COR-L47 (cell line): ENCODE data around the gene STBD1.
"Not testable (repeated sequence)": the region's sequence is repeated elsewhere in the genome, so short reads cannot be mapped to it uniquely, and the experiment has no call there.

Experiments used
- DNase-seq: peaks from one replicate; lab custom pipeline; 2025; lab: John Stamatoyannopoulos, UW

The STBD1 gene

DNA sequence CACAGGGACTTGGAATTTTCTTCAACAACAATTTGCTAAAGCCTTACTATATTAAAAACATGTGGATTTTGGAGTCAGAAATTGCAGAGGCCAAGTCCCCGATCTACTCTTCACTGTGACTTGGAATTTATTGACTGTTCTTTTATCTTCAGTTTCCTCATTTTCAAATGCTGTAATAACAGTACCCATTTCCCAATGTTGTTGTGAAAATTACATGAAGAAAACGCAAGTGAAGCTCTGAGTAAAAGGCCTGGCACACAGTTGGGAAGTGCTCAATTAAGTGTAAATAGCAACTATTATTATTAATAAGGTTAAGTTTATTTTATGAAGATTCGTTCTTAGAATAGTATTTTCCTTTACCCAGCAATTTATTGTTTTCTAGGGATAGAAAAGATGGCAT, 15.7 kb downstream of the STBD1 start:
- DNase-seq = no peak

DNA sequence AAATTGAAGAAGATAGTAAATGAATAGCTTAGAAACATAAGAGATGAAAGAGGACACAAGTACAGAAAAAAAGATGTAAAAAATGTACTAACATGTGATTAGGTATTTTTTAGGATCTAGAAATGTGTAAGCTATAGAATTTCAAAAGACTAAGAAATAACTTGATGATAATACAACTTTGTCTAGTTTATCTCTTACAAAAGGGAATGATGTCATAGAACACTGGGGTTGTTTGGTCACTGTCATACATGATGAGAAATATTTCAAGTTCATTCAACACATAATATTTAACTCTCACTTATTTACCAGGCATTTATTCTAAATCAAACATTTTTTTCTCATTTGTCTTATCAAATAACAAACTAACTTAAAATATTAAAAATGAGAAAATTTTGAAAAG, 18.5 kb downstream of the STBD1 start:
- DNase-seq = no peak

DNA sequence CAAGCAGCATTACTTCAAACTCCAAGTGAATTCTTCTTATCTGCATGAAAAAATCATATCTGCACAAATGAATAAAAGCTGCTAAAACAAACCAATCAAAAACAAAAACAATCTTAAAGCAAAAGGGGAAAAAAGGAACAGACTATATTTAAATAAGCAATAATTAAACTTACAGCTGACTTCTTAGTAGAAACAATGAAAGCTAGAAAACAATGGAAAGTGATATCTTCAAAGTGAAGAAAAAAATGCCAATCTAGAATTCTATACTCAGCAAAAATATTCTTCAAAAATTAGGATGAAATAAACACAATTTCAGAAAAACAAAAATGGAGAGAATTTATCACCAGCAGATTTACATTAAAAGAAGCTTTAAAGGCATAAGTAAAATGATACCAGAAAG, 20.0 kb downstream of the STBD1 start:
- no peak for DNase-seq

DNA sequence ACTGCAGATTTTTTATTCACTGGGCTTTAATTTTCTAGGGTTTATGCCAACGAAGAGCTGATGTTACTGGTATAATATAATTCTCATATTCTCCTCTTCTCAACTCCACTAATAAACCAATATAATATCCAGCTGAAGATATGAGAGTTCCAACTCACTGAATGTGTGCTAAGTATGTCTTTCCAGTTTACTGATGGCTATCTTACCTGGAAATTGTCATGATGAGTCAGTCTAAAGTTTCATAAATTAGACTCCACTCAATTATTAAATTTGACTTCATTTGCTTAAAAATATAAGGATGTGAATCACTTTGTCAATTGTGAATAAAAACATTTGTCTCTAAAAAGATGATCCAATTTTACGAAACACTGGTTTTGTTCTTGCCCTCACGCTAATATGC, 28.4 kb downstream of the STBD1 start:
- no peak for DNase-seq

DNA sequence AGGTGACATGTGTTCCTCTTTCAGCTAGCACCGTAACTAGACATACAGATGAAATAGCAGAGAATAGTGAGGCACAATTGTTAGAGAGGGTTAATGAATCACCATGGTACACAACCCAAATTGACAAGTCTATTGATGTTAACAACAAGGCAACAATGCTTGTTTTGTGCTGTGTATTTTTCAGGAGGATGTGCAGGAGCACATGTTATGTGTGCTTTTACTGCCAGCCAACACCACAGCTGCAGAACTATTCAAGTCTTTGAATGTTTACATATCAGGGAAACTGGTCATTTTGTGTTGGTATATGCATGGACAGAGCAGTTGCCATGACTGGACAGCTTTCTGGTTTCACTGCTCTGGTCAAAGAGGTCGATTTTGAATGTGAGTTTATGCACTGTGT, 32.8 kb downstream of the STBD1 start:
- DNase-seq = no peak

DNA sequence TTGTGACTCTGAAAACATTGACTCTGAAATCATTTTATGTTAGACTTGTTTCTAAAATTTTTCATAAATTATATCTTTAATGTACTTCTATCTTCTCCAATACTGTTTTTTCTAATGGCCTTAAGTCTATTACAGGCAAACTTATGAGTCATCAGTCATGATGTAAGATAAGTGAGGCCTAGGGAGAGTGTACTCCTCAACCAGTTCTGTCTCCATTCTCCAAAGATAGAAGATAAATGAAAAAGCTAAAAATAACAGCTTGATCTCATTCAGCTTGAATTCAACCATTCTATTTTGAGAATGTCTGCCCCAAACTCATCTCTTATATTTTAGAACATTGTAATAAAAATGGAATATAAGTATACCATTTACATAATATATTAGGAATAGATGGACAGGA, 34.5 kb downstream of the STBD1 start:
- no peak for DNase-seq

DNA sequence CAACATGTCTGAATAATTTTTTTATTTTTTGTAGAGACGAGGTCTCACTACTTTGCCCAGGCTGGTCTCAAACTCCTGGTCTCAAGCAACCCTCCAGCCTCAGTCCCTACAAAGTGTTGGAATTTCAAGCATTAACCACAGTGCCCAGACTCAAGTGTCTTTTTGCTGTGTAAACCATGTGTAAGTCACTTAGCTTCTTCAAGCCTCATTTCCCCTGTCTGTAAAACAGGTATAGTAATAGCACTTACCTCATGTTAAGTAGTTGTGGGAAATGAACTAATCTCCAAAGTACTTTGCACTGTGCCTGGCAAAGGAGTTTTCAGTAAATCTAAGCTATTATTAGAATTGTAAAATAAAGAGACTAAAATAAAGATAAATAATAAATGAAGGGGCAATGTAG, 35.7 kb downstream of the STBD1 start:
- no peak for DNase-seq

DNA sequence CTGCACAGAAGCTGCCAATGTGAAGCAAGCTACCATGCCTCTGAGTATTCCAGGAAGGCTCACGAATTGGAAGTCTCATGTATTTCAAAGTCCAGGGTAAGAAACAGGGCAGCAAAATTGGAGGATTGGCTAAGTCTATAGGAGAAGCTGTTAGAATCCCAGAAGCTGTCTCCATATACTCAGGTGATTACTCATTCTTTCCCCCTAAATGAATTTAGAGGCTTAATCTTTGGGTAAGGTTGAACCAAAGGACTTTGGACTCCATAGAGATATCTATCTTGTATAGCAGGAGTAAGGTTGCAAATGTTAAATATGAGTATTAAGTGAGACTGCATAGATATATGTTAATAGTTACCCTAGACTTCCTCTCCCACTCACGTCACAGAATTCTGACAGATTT, 36.3 kb downstream of the STBD1 start:
- DNase-seq = no peak

DNA sequence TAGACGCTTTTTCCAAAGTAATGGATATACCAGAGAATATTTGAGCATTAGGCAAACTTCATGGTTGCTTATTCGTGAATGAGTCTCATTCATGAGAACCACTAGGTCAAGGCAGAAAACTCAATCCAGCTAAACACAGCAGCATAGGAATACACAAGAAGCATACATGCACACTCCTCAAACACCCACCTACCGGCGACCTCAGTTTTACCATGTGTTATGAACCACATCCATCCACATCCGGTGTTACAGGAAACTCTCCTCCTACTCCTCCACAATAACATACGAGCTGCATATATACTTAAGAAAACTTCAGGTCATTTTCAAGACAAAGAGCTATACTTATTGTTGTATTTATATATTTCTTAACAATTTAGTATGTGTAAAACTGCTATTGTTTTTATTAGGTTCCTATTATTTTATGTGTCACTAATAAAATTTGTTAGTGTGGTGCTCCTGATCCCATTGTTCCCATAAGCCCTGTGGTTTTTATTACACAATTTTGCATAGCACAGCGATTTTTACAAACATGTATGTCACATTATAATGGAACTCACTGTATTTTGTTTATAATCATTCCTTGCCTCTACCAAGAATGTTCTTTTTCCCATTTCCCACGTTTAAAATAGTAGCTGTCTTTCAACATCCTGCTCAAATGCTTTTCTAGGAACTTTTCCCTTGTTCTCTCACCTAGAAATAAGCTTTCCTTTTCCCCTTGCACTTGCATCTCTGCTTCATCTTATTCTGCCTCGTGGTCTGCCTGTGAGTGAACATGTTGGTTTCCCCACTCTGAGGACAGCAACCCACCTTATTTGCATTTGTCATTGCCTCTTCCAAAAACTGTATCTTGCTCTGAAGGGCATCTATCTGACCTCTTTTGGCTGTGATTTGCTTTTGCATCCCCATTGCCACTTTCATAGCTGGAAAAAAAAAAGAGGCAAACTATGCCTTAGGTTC, 48.3 kb downstream of the STBD1 start:
- no peak for DNase-seq

DNA sequence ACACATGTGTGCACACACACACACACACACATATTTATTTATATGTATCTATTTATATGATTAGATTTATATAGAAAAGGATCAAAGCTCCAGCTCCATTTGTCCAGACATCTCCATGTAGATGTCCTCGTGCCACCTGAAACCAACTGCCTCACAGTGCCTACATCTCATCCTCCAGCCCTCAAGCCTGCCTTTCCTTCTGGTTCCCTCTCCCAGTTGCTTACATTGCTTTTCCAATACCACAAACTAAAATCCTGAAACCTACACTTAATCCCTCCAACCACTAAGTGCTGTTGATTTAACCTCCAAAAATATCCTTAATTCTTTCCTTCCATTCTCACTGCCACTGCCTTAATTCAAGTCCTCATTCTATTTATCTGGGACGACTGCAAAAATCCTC, 51.4 kb downstream of the STBD1 start:
- DNase-seq = no peak

DNA sequence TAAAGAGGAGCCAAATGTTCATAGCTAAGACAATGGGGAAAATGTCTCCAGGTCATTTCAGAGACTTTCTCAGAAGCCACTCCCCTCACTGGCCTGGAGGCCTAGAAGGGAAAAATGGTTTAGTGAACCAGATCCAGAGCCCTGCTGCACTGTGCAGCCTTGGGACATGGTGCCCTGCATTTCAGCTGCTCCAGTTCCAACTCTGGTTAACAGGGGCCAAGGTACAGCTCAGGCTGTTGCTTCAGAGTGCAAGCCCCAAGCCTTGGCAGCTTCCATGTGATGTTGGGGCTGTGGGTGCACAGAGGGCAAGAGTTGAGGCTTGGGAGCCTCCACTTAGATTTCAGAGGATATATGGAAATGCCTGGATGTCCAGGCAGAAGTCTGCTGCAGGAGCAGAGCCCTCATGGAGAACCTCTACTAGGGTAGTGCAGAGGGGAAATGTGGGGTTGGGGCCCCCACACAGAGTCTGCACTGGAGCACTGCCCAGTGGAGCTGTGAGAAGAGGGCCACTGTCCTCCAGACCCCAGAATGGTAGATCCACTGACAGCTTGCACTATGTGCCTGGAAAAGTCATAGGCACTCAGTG, 53.4 kb downstream of the STBD1 start:
- DNase-seq = not testable (repeated sequence)
